Testis (tissue), 3 donors: Measurements from ENCODE around the gene DUS1L. TPM values are rescaled to one million over a fixed set of nuclear protein-coding genes. Genes with fewer than 3 reads are reported as not detected.
A peak's percentile ranks its signal among the peaks of the same experiment; 100 is the strongest.

Experiments used
- DNase-seq: peaks from one replicate; pipeline ENCODE4 v3.0.0-alpha.2; 2019
- H3K27ac ChIP-seq, 2 donors: fragments of 200-600 bp; sonication (generic); one replicate each; pipeline ENCODE4 v1.5.1; 2019
- H3K27me3 ChIP-seq: fragments of 200-600 bp; sonication (generic); one replicate; pipeline ENCODE4 v1.5.1; 2019
- H3K36me3 ChIP-seq: fragments of 200-600 bp; sonication (generic); one replicate; pipeline ENCODE4 v1.5.1; 2017; ENCODE audit warnings: low read depth; ENCODE audit errors: missing control alignments
- H3K4me1 ChIP-seq: fragments of 200-600 bp; sonication (generic); one replicate; pipeline ENCODE4 v1.5.1; 2019
- H3K4me3 ChIP-seq, 2 donors: fragments of 200-600 bp; sonication (generic); one replicate each; pipeline ENCODE4 v1.5.1; 2017 to 2019
- H3K9me3 ChIP-seq: fragments of 200-600 bp; sonication (generic); one replicate; pipeline ENCODE4 v1.5.1; 2017
- CTCF ChIP-seq, 3 experiments: fragments of 450-650 bp in 2 of 3; fragments of 200-600 bp in 1 of 3; sonication (generic) in 1 of 3; IDR thresholded peaks; one replicate each; pipeline ENCODE4 v1.5.1; 2016 to 2019; ENCODE audit warnings: antibody characterized with exemption in 3 of 3, mild to moderate bottlenecking in 2 of 3, moderate library complexity in 1 of 3
- POLR2A ChIP-seq: fragments of 450-650 bp; IDR thresholded peaks from one replicate; pipeline ENCODE4 v1.6.1; 2017; ENCODE audit warnings: antibody characterized with exemption, mild to moderate bottlenecking, moderate library complexity
- WGBS, 2 donors: methylation state at CpG; one replicate each; pipeline ENCODE4 v1.1.5; 2018; 5-methylcytosine and 5-hydroxymethylcytosine counted together
- intact Hi-C: fragments of 100-400 bp; cut with DNase I; formaldehyde crosslinking; loops from one replicate; pipeline ENCODE4 v1.15.1; 2023; ENCODE audit warnings: low total_unique reads
- polyA plus RNA-seq: library from polyadenylated mRNA; stranded (reverse); fragments of 350-450 nt; fragmentation: Illumina TruSeq; extraction: RNeasy Lipid Tissue Mini Kit (QIAGEN cat#74804); gene quantifications from one replicate; pipeline ENCODE4 v1.2.3, GENCODE V29; 2014; ENCODE audit warnings: low read depth, low replicate concordance; ENCODE audit not compliant: insufficient read depth
- total RNA-seq, 2 donors: library from RNA; depleted of rRNA; stranded (reverse); fragments of >200 nt; gene quantifications; one replicate each; pipeline ENCODE4 v1.2.3, GENCODE V29; 2016

Gene DUS1L
- total and polyA plus RNA-seq, 3 donors from 2014 or later: 117 to 132 (median 127) TPM

DNA sequence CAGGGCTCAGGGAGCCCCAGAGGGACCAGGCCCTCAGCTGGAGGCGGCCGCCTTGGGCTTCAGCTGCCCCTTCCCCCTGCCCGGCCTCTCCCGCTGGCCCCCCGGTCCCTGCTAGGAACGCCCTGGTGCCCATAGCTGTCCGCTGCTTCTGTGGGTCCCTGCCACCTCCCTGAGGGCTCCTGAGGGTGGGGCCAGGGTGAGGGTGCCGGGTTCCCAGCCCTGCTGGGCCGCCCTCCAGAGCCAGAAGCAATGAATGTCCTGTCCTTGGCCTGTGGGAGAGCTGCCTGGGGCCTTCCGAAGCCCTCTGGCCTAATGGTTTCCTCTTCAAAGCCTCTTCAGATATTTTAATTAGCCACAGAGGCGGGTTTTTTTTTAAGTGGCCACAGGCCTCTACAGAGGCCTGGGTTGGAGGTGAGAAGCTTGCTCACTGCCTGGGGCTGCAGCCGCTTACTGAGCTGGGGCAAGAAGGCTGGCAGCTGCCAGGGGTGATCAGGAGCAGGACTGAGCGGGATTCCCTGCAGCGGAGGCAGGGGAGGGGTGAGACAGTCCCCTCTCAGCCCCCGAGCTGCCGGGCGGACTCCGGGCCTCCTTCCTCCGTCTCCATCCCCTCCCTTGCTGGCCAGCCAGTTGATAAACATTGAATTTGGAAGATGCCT, 52.8 kb downstream of the DUS1L start:
- Histone ChIP-seq H3K27me3 (no peaks in the 10 kb centered on the region), H3K36me3 (no peaks in the 10 kb centered on the region), H3K4me3 (no peak overlapping the region), H3K9me3 (no peaks in the 10 kb centered on the region), H3K4me1 (peaks cover 6% of the 10 kb centered on the region), H3K27ac (peak overlapping the region in 1 of 2 donors; percentile 43)
- WGBS, 2 donors: 67 to 81% methylated on average over 10 to 17 of the region's 19 CpGs
- DNase-seq: no peak
- intact Hi-C loops: no loop called here
- TF ChIP-seq POLR2A (no peak), CTCF (IDR thresholded peaks at IDR 0.05) (no peak)

GRCh38 chr17:82012261-82012639, 53.4 kb downstream of the DUS1L start:
- H3K27me3 ChIP-seq: no peaks in the 10 kb centered on the region
- peaks cover 6% of the 10 kb centered on the region for H3K4me1 ChIP-seq
- H3K36me3 ChIP-seq: no peaks in the 10 kb centered on the region
- no peak for TF ChIP-seq CTCF (IDR thresholded peaks at IDR 0.05)
- TF ChIP-seq POLR2A: no peak
- no peak for DNase-seq
- no peak overlapping the region for H3K4me3 ChIP-seq
- H3K9me3 ChIP-seq: no peaks in the 10 kb centered on the region
- H3K27ac ChIP-seq: peak overlapping the region in 1 of 2 donors; percentile 43
- intact Hi-C loops: no loop called here
- 73 to 99% methylated on average over 10 to 20 of the region's 20 CpGs for WGBS, 2 donors

DNA sequence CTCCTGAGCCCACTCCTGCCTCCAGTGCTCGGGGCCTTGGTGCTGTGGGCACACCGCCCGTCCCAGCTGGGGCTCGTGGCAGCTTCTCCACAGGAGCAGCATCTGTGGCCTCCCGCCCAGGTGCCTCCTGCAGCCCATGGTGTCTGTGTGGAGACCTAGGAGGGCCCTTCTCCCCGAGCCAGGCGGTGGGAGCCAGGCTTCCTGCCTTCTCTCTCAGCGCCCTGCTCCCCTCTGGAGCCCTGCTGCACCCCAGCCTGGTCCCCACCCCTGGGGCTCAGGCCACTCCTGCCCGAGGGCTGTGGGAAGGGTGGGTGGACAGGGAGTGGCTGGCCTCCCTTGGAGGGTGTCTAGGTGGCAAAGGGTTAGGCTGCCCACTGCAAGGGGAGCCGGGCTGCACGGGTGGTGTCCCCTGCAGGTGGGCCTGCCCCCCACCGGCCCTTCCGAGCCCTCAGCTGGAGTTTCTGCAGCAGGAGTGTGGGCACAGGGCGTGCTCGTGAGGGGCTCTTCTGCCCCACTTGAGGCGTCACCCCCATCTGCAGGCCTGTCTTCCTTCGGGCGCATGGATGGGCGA, 53.9 kb downstream of the DUS1L start:
- 92% methylated on average over 17 of the region's 19 CpGs; no CpG with 5 or more reads in 1 of the 2 donors for WGBS, 2 donors
- no peak overlapping the region for H3K27ac ChIP-seq
- no peaks in the 10 kb centered on the region for H3K36me3 ChIP-seq
- DNase-seq: no peak
- peaks cover 6% of the 10 kb centered on the region for H3K4me1 ChIP-seq
- H3K27me3 ChIP-seq: no peaks in the 10 kb centered on the region
- H3K4me3 ChIP-seq: no peak overlapping the region
- TF ChIP-seq POLR2A (no peak), CTCF (IDR thresholded peaks at IDR 0.05) (no peak)
- intact Hi-C loops: no loop called here
- no peaks in the 10 kb centered on the region for H3K9me3 ChIP-seq

DNA sequence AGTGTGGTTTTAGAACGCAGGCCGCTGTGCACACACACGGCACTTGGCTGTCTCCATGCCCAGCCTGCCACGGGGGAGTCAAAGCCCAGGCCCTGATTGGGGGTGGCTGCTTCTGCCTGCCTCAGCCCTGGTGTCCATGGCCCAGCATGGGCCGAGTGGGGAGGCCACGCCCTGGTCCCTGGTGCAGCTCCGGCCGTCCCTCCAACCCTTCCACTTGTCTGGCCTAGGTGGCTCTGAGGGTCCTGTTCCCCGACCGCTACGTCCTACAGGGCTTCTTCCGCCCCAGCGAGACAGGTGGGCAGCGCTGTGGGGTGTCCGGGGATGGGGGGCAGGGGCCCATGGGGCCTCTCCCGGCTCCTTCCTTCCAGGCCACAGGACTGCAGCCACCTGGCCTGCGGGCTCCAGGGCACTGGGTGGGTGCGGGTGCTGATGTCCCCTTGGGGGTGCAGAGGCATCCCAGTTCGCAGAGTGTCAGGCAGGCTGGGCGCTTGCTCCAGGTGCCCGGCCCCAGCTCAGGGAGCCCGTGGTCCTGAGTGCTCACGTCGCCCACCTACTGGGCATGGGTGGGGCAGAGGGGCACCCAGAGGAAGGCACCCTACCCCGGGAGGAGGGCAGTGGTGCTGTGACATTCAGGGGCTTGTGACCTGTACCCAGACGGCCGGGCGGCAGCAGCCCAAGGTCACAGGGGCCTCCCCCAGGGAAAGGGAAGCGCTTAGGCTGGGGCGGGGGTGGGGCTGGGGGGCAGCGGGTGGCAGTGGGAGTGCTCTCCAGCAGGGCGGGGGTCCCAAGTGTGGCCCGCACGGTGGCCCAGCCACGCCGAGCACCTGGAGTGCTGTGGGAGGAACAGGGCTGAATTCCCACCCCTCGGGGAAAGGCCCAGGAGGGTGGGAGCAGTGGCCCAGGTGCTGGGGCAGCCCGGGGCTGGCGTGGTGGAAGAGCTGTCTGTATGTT, 54.8 kb downstream of the DUS1L start:
- peaks cover 6% of the 10 kb centered on the region for H3K4me1 ChIP-seq
- no peaks in the 10 kb centered on the region for H3K27me3 ChIP-seq
- no peak overlapping the region for H3K4me3 ChIP-seq
- WGBS, 2 donors: 94% methylated on average over 15 to 39 of the region's 39 CpGs
- no peak overlapping the region for H3K27ac ChIP-seq
- intact Hi-C loops: no loop called here
- H3K9me3 ChIP-seq: no peaks in the 10 kb centered on the region
- DNase-seq: no peak
- H3K36me3 ChIP-seq: no peaks in the 10 kb centered on the region
- TF ChIP-seq CTCF (IDR thresholded peaks at IDR 0.05): no peak
- TF ChIP-seq POLR2A: no peak
